Activated naive CD4-positive, alpha-beta T cell treated with anti-CD3 and anti-CD28 coated beads, Interleukin-2, amount 10 ng/mL, durations not matched to agents 7 days and 5 days (primary cell): Measurements from ENCODE around the gene WWOX.

ENCODE experiments used
- CTCF ChIA-PET: fragments of 350-600 bp; sonication (Branson Sonifier 250); formaldehyde crosslinking; loops from one replicate; lab custom pipeline; 2021; ENCODE audit warnings: antibody characterized with exemption; lab: Charles Lee
- DNase-seq: peaks from one replicate; pipeline ENCODE4 v3.0.0-alpha.2; 2020
- H3K27ac Mint-ChIP-seq: one replicate; pipeline ENCODE4 v1.8.0; 2021; ENCODE audit warnings: mild to moderate bottlenecking, moderate library complexity, mixed read lengths
- H3K27me3 Mint-ChIP-seq: one replicate; pipeline ENCODE4 v1.8.0; 2021; ENCODE audit warnings: mild to moderate bottlenecking, mixed read lengths
- H3K36me3 Mint-ChIP-seq: one replicate; pipeline ENCODE4 v1.8.0; 2021; ENCODE audit warnings: mixed read lengths
- H3K4me1 Mint-ChIP-seq: one replicate; pipeline ENCODE4 v1.8.0; 2021; ENCODE audit warnings: mixed read lengths
- H3K4me3 Mint-ChIP-seq: one replicate; pipeline ENCODE4 v1.8.0; 2021; ENCODE audit warnings: mild to moderate bottlenecking, moderate library complexity, mixed read lengths
- H3K9me3 Mint-ChIP-seq: one replicate; pipeline ENCODE4 v1.8.0; 2021; ENCODE audit warnings: mixed read lengths

The WWOX gene

DNA sequence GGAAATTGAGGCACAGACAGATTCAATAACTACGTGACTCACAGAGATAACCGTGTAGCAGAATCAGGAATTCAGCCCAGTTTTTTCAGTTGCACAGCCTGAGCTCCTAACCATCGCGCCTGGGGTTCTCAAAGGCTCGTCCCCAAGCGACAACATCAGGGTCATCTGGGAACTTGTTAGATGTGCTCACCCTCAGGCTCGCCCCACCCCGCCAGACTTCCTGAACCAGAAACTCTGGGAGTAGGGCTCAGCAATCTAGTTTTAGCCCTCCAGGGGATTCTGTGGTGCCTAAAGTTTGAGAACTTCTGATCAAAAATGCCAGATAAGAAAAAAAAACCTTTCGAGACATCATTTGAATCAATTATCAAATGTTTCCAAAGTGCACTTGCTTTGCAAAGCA is 559.8 kb downstream of the WWOX start:
- H3K36me3 Mint-ChIP-seq: no peaks in the 10 kb centered on the region
- H3K4me1 Mint-ChIP-seq: no peaks in the 10 kb centered on the region
- no peak overlapping the region for H3K27ac Mint-ChIP-seq
- CTCF ChIA-PET: no interaction called here
- H3K27me3 Mint-ChIP-seq: no peaks in the 10 kb centered on the region
- H3K9me3 Mint-ChIP-seq: no peaks in the 10 kb centered on the region
- H3K4me3 Mint-ChIP-seq: no peak overlapping the region
- no peak for DNase-seq

DNA sequence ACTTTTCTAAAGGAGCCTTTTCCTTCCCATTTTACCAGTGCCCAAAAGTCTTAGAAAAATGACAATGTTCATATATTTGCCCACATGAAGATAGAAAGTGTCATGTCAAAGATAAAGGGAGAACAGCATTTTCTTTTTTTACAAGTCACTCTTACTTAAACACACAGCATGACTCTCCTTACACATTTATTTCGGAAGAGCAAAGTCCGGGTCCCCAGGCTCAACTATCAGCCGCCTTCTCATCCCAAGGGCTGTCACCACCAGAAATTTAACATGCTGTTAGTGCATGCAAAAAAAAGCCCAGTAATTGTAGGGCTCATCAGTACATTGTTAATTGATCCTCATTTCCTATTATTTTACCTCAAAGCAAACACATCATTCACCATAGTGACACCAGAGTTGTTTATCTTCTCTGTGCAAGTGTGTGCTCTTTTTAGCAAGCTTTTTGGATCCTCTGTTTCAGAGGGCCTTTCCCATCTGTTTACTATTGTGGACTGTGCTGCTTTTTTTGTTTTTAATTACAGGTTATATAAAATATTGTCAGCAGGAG is 560.3 kb downstream of the WWOX start:
- Mint-ChIP-seq H3K4me1 (no peaks in the 10 kb centered on the region), H3K27me3 (no peaks in the 10 kb centered on the region), H3K27ac (no peak overlapping the region), H3K9me3 (no peaks in the 10 kb centered on the region), H3K36me3 (no peaks in the 10 kb centered on the region), H3K4me3 (no peak overlapping the region)
- no peak for DNase-seq
- CTCF ChIA-PET: no interaction called here

DNA sequence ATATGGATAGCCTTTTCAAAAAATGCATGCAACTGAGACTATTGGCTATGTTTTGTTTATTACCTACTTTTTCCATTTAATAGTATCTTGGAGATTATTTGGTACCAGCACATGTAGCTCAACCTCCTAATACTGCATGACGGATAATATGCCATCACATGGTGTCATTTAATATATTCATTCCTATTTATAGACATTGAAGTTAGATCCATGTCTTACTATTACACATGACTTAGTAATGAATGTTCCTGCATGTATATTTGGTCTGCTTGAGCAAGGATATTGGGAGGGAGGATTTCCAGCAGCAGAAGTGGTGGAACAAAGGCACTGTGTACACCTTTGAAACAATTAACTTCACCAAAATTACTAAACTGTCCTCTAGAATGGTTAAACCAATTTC is 561.3 kb downstream of the WWOX start:
- Mint-ChIP-seq H3K27me3 (no peaks in the 10 kb centered on the region), H3K9me3 (no peaks in the 10 kb centered on the region), H3K4me1 (no peaks in the 10 kb centered on the region), H3K27ac (no peak overlapping the region), H3K36me3 (no peaks in the 10 kb centered on the region), H3K4me3 (no peak overlapping the region)
- no peak for DNase-seq
- CTCF ChIA-PET: no interaction called here

DNA sequence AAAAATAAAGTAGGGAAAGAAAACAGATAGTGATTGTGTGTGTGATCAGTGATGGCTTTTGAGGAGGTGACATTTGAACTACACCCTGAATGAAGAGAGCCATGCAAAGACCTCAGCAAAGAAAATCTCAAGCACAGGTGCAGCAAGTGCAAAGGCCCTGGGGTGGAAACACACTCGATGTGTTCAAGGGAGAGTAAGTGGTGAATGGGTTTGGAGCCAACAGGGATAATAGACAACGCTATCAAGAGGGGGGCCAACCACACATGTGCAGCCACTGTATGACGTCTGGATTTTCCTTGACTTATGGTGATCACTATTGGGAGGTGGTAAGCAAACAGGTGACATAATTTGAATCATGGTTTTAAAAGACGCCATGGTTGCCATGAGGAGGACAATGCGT is 564.2 kb downstream of the WWOX start:
- H3K36me3 Mint-ChIP-seq: no peaks in the 10 kb centered on the region
- H3K9me3 Mint-ChIP-seq: no peaks in the 10 kb centered on the region
- no peak overlapping the region for H3K27ac Mint-ChIP-seq
- CTCF ChIA-PET: no interaction called here
- H3K27me3 Mint-ChIP-seq: no peaks in the 10 kb centered on the region
- no peak for DNase-seq
- no peak overlapping the region for H3K4me3 Mint-ChIP-seq
- H3K4me1 Mint-ChIP-seq: no peaks in the 10 kb centered on the region

DNA sequence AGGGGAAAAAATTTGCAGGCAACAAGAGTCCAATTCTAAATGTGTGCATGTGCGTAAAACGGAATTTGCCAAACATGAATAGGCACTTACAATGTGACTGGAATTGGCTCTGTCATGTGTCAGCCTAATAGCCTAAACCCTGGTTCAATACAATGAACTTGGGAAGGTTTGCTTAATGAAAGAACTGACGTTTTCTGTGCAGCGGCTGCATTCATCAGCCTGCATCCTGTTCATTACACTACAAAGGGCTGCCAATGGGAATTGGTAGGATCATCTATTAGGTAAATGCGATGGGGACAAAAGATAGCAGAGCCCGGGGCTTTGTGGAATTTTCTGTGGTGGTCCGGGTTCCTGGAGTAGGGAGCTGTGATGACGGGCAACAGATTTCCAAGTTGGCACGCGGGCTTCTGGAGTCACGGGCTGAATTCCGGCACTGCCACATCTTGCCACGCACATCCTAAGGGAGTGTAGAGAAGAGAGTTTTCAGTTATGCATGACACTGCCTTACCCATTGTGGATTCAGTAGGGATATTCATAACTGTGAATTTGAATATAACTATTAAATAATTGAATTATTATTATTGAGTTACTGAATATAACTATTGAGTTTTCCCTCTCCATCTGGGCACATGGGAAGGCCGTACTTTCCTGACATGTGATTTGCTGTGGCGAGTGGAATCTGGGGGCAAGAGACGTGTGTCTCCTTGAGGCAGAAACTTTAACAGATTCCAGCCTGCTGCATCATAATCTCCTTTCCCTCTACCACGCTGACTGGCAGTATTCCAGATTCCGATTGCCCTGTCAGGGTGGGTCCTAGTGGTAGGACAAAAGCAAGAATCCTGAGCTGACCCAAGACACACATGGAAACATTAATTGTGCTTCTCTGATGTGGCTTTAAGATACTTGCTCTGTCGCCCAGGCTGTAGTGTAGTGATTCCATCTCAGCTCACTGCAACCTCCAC is 565.6 kb downstream of the WWOX start:
- H3K36me3 Mint-ChIP-seq: no peaks in the 10 kb centered on the region
- CTCF ChIA-PET: no interaction called here
- no peaks in the 10 kb centered on the region for H3K27me3 Mint-ChIP-seq
- no peak overlapping the region for H3K27ac Mint-ChIP-seq
- no peaks in the 10 kb centered on the region for H3K4me1 Mint-ChIP-seq
- H3K9me3 Mint-ChIP-seq: no peaks in the 10 kb centered on the region
- no peak overlapping the region for H3K4me3 Mint-ChIP-seq
- no peak for DNase-seq

DNA sequence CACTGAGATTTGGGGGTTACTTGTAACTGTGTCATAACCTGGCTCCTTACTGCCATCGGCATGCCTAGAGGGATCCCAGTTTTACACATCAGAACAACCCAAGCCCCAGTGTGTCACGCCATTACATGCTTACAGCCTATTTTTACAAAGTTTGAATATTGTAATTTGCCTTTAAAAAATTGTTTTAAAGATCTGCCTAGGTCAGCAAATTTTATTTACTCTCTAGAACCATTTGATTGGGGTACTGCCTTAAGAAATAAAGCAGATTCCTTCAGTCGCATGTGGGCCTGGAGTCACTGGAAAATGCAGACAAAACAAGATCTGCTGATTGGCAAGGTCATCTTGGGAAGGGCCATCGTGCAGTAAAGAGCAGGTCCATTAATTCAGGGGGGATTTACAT is 566.9 kb downstream of the WWOX start:
- Mint-ChIP-seq H3K4me1 (no peaks in the 10 kb centered on the region), H3K27ac (no peak overlapping the region), H3K27me3 (no peaks in the 10 kb centered on the region), H3K4me3 (no peak overlapping the region), H3K36me3 (no peaks in the 10 kb centered on the region), H3K9me3 (no peaks in the 10 kb centered on the region)
- CTCF ChIA-PET: no interaction called here
- no peak for DNase-seq

DNA sequence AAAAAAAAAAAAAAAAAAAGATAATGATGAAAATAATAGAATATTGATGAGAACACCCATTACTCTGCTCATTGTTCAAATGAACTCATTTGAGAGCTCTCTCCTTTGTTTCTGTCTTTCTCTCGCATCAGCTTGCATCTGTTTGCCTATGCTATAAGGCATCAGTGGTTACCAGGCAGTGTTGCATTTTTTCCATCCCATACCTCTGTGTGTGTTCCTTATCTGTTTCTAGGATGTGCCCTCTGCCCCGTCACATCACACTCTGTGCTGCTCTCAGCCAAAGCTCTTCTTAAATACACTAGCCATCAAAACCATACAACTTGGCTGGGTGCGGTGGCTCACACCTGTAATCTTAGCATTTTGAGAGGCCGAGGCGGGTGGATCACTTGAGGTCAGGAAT is 568.2 kb downstream of the WWOX start:
- Mint-ChIP-seq H3K4me1 (no peaks in the 10 kb centered on the region), H3K36me3 (no peaks in the 10 kb centered on the region), H3K27ac (no peak overlapping the region), H3K27me3 (no peaks in the 10 kb centered on the region), H3K9me3 (no peaks in the 10 kb centered on the region), H3K4me3 (no peak overlapping the region)
- CTCF ChIA-PET: no interaction called here
- DNase-seq: no peak

DNA sequence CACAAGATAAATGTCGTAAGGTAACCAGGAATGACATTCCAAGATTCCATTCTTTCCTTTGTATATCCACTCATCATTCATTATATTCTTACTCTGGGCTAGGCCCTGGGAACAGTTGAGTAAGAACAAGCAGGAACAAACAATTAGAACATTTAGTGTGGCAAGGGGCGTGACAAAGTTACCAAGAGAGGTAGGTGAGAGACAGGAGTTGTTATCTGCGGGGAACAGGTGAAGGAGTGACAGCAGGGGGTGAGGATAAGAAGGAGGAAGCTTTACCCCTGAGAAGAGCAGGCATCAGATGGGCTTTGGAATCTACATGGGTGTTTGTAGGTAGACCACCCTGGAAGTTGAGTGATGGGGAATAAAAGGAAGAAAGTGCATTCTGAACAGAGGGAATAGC is 568.9 kb downstream of the WWOX start:
- H3K4me1 Mint-ChIP-seq: no peaks in the 10 kb centered on the region
- DNase-seq: no peak
- no peaks in the 10 kb centered on the region for H3K27me3 Mint-ChIP-seq
- H3K36me3 Mint-ChIP-seq: no peaks in the 10 kb centered on the region
- CTCF ChIA-PET: no interaction called here
- no peak overlapping the region for H3K27ac Mint-ChIP-seq
- H3K9me3 Mint-ChIP-seq: no peaks in the 10 kb centered on the region
- no peak overlapping the region for H3K4me3 Mint-ChIP-seq

DNA sequence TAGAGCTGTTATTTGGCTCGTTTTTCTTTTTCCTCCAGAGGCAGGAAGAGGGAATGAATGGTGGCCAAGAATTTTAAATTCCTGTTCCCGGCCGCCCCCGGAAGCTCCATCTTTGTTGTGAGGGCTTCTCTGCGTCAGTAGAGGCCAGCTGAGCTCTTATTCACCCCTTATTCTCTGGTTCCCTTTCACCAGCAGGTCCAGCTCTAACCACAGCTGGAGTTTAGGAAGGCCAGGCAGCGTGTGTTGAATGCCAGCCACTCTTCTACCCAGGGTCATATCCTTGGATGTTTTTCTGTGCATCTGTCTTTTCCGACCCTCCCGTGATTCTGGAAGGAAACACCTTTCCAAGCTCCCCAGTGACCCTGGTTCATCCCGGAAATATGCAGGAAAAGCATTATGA is 570.5 kb downstream of the WWOX start:
- Mint-ChIP-seq H3K4me3 (no peak overlapping the region), H3K27ac (no peak overlapping the region), H3K4me1 (no peaks in the 10 kb centered on the region), H3K9me3 (no peaks in the 10 kb centered on the region), H3K36me3 (no peaks in the 10 kb centered on the region), H3K27me3 (no peaks in the 10 kb centered on the region)
- CTCF ChIA-PET: no interaction called here
- DNase-seq: no peak

DNA sequence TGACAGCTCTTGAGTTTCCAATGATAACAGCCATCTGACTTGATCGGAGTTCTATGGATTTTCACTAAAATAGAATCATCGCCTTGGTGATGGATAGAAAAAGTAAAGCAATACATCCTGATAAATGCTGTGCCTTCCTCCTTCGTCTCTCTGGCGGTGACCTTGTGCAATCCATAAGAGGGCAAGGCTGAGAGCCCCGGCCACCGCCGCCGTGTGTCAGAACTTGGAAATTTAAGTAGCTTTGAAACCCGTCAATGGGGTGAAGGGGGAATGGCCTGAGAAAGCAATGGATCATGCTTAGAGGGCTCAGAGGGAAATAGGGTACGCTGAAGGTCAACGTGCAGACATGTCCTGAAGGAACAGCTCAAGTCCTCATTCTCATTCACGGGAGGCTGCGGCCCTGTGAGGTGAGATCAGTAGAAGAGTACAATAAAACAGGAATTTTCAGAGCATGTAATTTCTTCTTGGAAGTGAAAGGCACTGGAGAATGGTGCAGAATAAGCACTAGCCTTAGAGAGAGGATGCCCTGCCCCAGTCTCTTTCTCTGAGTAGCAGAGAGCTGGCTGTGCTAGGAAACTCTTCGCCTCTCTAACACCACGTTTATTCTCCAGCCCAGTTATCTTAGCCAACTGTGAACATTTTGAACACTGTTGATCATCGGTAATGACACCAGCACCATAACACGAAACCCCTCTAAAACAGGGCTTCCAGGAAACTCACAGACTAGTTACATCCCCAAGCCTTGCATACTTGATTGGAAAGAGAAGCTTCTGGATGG is 573.5 kb downstream of the WWOX start:
- Mint-ChIP-seq H3K36me3 (no peaks in the 10 kb centered on the region), H3K9me3 (no peaks in the 10 kb centered on the region), H3K27ac (no peak overlapping the region), H3K4me3 (no peak overlapping the region), H3K4me1 (peaks cover 2% of the 10 kb centered on the region), H3K27me3 (no peaks in the 10 kb centered on the region)
- CTCF ChIA-PET: no interaction called here
- DNase-seq: no peak

DNA sequence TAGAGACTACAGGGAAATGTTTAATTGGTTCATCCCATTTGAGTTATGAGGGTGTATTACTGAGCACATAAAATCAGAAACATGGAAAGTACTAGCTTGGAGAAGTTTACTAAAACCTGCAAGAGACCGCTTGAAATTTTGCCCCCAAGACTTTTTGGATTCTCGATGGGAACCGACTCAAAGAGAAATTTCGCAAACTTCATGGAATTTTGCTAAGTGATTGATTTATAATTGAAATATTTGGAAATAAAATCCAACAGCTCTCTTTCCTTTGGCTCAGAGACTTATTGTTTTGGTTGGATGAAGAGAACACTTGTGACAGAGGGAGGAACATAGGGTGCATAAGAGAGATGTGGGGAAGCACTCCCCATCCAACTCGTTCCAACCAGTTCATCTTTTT is 574.4 kb downstream of the WWOX start:
- no peaks in the 10 kb centered on the region for H3K27me3 Mint-ChIP-seq
- H3K4me1 Mint-ChIP-seq: peaks cover 2% of the 10 kb centered on the region
- H3K27ac Mint-ChIP-seq: no peak overlapping the region
- no peaks in the 10 kb centered on the region for H3K9me3 Mint-ChIP-seq
- H3K36me3 Mint-ChIP-seq: no peaks in the 10 kb centered on the region
- CTCF ChIA-PET: no interaction called here
- H3K4me3 Mint-ChIP-seq: no peak overlapping the region
- DNase-seq: no peak

DNA sequence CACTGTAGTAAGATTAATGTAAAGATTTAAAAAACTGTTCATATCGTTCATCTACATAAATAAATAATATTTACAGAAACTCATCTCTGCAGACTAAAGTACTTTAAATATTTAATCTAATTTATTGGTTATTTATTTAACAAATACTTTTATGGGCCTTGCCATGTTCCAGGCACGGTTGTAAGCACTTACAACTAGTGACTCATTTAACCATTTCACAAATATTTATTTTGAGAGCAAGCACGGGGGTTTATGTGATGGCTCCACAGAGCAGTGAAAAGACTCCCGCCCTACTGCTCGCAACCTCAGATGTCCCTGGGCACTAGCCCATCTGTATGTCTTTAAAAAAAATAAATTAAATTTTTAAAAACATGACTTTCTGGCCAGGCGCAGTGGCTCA is 575.9 kb downstream of the WWOX start:
- Mint-ChIP-seq H3K27ac (no peak overlapping the region), H3K36me3 (no peaks in the 10 kb centered on the region), H3K27me3 (no peaks in the 10 kb centered on the region), H3K4me3 (no peak overlapping the region), H3K4me1 (peaks cover 2% of the 10 kb centered on the region), H3K9me3 (no peaks in the 10 kb centered on the region)
- DNase-seq: no peak
- CTCF ChIA-PET: no interaction called here

DNA sequence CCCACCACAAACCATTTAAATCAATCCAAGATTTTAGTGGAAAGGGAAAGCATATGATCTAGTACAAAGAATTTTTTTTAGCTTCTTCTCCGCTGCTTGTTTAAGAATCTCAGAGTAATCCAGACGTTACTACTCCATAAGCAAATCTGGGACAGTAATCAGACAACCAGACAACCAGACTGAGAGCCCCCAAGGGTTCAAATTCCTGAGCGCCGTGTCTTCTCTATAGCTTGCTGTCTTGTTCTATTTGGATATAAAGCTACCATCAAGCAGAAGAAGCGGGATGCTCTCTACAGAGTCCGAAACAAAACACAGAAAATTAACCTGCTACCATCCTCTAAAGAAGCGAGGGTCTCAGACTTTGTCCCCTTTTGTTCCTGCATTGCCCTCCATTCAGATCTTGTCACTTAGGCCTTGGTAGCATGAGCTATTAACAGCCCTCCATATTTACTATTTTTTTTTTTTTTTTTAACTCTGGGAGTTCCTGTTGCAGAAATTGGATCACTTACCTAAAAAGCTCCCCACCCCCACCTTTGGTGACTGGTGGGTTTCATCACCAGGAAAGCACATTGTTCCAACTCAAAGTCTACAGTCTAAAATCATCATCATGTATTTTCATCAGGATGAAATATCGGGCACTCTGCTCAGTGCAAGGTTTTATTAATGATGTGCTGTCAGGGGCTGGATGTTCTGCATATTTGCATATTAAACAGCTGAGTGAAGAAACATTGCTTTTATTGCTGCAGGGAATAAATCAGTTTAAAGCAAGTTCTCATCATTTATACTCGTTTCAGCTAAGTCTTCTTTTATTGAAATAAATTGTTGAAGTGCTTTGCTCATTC is 576.7 kb downstream of the WWOX start:
- Mint-ChIP-seq H3K9me3 (no peaks in the 10 kb centered on the region), H3K27ac (no peak overlapping the region), H3K4me3 (no peak overlapping the region), H3K36me3 (no peaks in the 10 kb centered on the region), H3K27me3 (no peaks in the 10 kb centered on the region), H3K4me1 (peaks cover 2% of the 10 kb centered on the region)
- DNase-seq: no peak
- CTCF ChIA-PET: interaction anchor here (0.6 kb wide), 1 partner anchor 177 kb away, joined by 3 read pairs; no protein-coding TSS in a partner anchor

DNA sequence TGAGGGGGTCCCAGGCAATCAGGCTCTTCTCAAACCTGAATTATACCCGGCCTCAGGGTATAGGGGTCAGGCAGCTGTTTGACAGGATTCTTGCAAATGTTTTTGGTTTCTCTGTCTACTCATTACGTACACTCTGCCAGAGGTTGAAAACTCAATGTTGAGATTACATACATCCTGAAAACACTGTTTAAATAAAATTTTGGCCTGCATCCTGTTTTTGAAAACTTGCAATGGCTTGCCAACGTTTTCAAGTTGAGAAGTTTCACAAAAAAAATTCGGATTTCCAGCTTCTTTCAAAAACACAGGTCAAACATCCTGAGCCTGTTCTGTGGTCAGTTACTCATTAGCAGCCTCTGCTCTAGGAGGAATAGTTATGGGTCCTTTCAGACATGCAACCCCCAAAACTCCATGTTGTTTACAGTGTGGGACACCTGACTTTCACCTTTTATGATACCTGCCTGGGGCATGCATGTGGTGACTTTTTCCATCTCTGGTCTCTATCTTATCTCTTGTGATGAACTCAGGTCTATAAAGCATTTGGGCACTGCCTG is 577.8 kb downstream of the WWOX start:
- Mint-ChIP-seq H3K27me3 (no peaks in the 10 kb centered on the region), H3K9me3 (no peaks in the 10 kb centered on the region), H3K4me1 (peaks cover 2% of the 10 kb centered on the region), H3K36me3 (no peaks in the 10 kb centered on the region), H3K4me3 (no peak overlapping the region), H3K27ac (no peak overlapping the region)
- DNase-seq: no peak
- CTCF ChIA-PET: no interaction called here
